Calu3 (cell line): Measurements from ENCODE around the gene GART. TPM values are rescaled to one million over a fixed set of nuclear protein-coding genes. Genes with fewer than 3 reads are reported as not detected.
"Not testable (repeated sequence)": the region's sequence is repeated elsewhere in the genome, so short reads cannot be mapped to it uniquely, and the experiment has no call there.

ENCODE experiments used
- BruUV-seq: library from RNA; stranded (reverse); fragments of 400-500 nt; replicated peaks from 2 replicates; lab custom pipeline; 2021; lab: Mats Ljungman, UMichigan
- CTCF ChIA-PET: fragments of 300-600 bp; sonication (Branson Sonifier 250); formaldehyde crosslinking; loops from one replicate; lab custom pipeline; 2022; ENCODE audit warnings: antibody characterized with exemption; lab: Charles Lee
- DNase-seq: peaks from one replicate; pipeline ENCODE4 v3.0.0; 2022
- H3K27ac Mint-ChIP-seq: one replicate; pipeline ENCODE4 v1.8.0; 2022; ENCODE audit warnings: mixed read lengths; ENCODE audit not compliant: unreplicated experiment
- H3K27me3 Mint-ChIP-seq: one replicate; pipeline ENCODE4 v1.8.0; 2022; ENCODE audit warnings: mixed read lengths; ENCODE audit not compliant: unreplicated experiment
- H3K36me3 Mint-ChIP-seq: one replicate; pipeline ENCODE4 v1.8.0; 2022; ENCODE audit warnings: mild to moderate bottlenecking, moderate library complexity, mixed read lengths; ENCODE audit not compliant: insufficient read depth, unreplicated experiment
- H3K4me1 Mint-ChIP-seq: one replicate; pipeline ENCODE4 v1.8.0; 2022; ENCODE audit warnings: mild to moderate bottlenecking, low read depth, mixed read lengths; ENCODE audit not compliant: unreplicated experiment
- H3K4me3 Mint-ChIP-seq: one replicate; pipeline ENCODE4 v1.8.0; 2022; ENCODE audit warnings: mild to moderate bottlenecking, low read depth, moderate library complexity, mixed read lengths; ENCODE audit not compliant: unreplicated experiment
- H3K9me3 Mint-ChIP-seq: one replicate; pipeline ENCODE4 v1.8.0; 2022; ENCODE audit warnings: low read depth, mixed read lengths; ENCODE audit not compliant: unreplicated experiment
- intact Hi-C: fragments of 100-400 bp; cut with micrococcal nuclease; formaldehyde crosslinking; loops from one replicate; pipeline ENCODE4 v1.10.0; 2022; ENCODE audit not compliant: unreplicated experiment
- total RNA-seq: library from RNA; stranded (reverse); gene quantifications from 2 replicates; pipeline ENCODE4 v1.2.3, GENCODE V29; 2022
- TF ChIP-seq, protein P1 (sequence below): fragments of 200-600 bp; IDR thresholded peaks from one replicate; pipeline ENCODE4 v1.8.0; 2022; ENCODE audit warnings: antibody characterized with exemption; ENCODE audit not compliant: unreplicated experiment

Gene GART
- total RNA-seq, 1 experiment from 2014 or later = 102 TPM

DNA sequence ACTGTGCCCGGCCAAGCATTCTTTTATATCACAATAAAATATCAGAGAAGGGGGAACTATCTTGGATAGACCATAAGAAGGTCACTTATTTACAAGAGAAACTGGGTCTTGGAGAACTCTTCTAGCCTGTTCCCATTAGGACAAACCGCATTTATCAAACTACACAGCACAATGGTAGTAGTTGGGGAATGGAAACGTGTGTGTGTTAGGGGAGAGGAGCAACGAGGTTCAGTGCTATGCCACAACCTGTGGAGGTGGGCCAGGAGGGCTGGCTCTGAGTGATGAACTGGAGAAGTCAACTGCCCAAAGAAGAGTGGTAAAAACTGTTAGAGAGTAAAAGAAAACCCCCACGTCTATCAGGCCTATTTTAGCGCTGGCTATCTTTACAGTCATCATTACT, 45.0 kb upstream of the GART start:
- intact Hi-C loops = no loop called here
- CTCF ChIA-PET = no interaction called here

DNA sequence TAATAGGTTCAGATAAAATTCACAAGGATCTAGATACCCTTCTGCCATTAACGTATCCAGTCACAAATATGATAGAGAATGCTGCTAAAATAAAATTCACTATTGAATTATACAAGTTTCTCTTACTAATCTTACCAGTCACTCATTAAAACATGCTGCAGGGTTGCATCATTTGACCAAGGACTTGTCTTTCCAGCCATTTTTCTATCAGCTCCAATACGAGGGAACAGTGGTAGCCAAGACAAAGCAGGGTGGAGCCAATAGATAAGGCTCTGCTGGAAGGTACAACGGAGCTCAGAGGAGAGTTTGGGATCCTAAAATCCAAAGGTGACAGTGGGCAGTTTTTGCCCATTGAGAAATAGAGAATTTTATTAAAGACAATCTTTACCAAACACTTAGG, 42.5 kb upstream of the GART start:
- Mint-ChIP-seq H3K4me3 (no peak overlapping the region), H3K27ac (no peak overlapping the region), H3K9me3 (no peaks in the 10 kb centered on the region), H3K27me3 (no peaks in the 10 kb centered on the region), H3K4me1 (no peaks in the 10 kb centered on the region), H3K36me3 (peaks cover 18% of the 10 kb centered on the region)
- no peak for DNase-seq
- BruUV-seq = no TSS peak
- intact Hi-C loops = no loop called here
- TF ChIP-seq, protein P1, sequence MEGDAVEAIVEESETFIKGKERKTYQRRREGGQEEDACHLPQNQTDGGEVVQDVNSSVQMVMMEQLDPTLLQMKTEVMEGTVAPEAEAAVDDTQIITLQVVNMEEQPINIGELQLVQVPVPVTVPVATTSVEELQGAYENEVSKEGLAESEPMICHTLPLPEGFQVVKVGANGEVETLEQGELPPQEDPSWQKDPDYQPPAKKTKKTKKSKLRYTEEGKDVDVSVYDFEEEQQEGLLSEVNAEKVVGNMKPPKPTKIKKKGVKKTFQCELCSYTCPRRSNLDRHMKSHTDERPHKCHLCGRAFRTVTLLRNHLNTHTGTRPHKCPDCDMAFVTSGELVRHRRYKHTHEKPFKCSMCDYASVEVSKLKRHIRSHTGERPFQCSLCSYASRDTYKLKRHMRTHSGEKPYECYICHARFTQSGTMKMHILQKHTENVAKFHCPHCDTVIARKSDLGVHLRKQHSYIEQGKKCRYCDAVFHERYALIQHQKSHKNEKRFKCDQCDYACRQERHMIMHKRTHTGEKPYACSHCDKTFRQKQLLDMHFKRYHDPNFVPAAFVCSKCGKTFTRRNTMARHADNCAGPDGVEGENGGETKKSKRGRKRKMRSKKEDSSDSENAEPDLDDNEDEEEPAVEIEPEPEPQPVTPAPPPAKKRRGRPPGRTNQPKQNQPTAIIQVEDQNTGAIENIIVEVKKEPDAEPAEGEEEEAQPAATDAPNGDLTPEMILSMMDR = no peak
- CTCF ChIA-PET = interaction anchor here (0.7 kb wide), 1 partner anchor 809 kb away, joined by 3 read pairs; no protein-coding TSS in a partner anchor

More for the DNA sequence above, 45.0 kb upstream of the GART start:
- Mint-ChIP-seq H3K36me3 (peaks cover 17% of the 10 kb centered on the region), H3K27ac (no peak overlapping the region), H3K4me3 (peak overlapping the region; percentile 85), H3K4me1 (no peaks in the 10 kb centered on the region), H3K27me3 (no peaks in the 10 kb centered on the region), H3K9me3 (no peaks in the 10 kb centered on the region)
- no TSS peak for BruUV-seq
- TF ChIP-seq, protein P1 = no peak
- DNase-seq = no peak

DNA sequence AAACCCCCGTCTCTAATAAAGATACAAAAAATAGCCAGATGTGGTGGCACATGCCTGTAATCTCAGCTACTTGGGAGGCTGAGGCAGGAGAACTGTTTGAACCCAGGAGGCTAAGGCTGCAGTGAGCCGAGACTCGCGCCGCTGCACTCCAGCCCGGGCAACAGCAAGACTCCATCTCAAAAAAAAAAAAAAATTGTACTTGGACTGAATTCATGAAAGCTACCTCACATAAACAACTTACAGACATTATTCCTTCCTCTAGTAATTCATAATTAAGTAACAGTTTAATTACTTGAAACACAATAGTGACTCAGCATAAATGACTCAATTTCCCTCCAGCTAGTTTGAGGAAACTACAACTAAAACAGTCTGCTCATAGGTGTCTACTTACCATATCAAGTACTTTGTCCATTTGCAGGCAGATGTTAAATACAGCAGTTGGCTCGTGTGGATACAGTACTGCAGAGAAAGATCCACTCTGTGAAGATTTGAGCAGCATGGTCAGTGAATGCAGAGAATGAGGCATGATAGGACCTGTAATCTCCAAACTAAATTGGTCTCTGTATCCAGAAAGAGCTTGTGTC, 37.1 kb upstream of the GART start:
- peaks cover 20% of the 10 kb centered on the region for H3K36me3 Mint-ChIP-seq
- no peak overlapping the region for H3K27ac Mint-ChIP-seq
- CTCF ChIA-PET = no interaction called here
- BruUV-seq = no TSS peak
- H3K4me3 Mint-ChIP-seq = no peak overlapping the region
- no peaks in the 10 kb centered on the region for H3K4me1 Mint-ChIP-seq
- intact Hi-C loops = no loop called here
- no peaks in the 10 kb centered on the region for H3K27me3 Mint-ChIP-seq
- TF ChIP-seq, protein P1 = no peak
- no peaks in the 10 kb centered on the region for H3K9me3 Mint-ChIP-seq
- DNase-seq = no peak

DNA sequence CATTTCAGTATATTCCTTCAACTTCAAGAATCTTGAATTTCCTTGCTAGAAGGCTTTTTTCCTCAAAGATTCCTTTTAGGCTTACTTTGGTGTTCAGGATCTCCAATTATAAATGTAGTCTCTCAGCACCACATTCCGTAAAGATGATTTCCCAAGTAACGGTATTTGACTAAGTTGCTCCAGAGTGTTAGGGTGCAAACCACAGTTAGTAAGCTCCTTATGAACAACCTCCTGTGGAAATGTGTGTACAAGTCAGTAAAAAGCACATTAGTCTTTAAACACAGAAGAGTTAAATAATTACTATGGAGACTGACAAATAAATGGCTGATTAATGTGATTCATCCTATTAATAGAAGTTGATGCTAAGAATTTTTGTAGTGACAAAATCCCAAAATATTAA, 36.3 kb upstream of the GART start:
- DNase-seq = no peak
- no TSS peak for BruUV-seq
- no peaks in the 10 kb centered on the region for H3K9me3 Mint-ChIP-seq
- H3K36me3 Mint-ChIP-seq = peaks cover 21% of the 10 kb centered on the region
- H3K4me3 Mint-ChIP-seq = no peak overlapping the region
- no peaks in the 10 kb centered on the region for H3K27me3 Mint-ChIP-seq
- no peak overlapping the region for H3K27ac Mint-ChIP-seq
- TF ChIP-seq, protein P1 = no peak
- intact Hi-C loops = no loop called here
- H3K4me1 Mint-ChIP-seq = no peaks in the 10 kb centered on the region
- CTCF ChIA-PET = no interaction called here

DNA sequence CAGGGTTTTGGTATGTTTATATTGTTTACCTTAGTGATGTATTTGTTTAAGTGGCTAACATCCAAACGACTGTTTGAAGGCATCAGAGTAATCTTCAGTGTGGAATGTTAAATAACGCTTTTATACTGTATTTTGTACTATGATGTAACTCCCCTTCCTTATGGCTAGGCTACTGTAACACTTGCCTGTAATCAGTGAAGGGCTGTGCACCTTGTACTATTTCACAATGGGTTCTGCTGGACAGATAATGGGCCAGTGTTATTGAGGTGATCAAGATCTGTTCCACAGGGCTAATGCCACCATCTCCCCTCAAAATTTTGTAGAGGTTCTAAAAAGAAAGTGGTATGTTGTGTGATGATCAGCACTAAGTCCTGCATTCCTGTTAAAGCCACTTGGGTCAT, 34.8 kb upstream of the GART start:
- DNase-seq, H3K9me3 Mint-ChIP-seq, H3K27ac Mint-ChIP-seq, intact Hi-C loops, CTCF ChIA-PET, H3K4me1 Mint-ChIP-seq, H3K27me3 Mint-ChIP-seq, H3K4me3 Mint-ChIP-seq: not testable (repeated sequence)
- BruUV-seq = TSS peak; percentile 40
- H3K36me3 Mint-ChIP-seq = peaks cover 28% of the 10 kb centered on the region
